K562 (cell line): ENCODE measurements around the gene KLF1. TPM values are rescaled to one million over a fixed set of nuclear protein-coding genes. Genes with fewer than 3 reads are reported as not detected.

ENCODE experiments used
- ATAC-seq: fragments of 200-7000 bp; cut with Tn5 transposase; 3 replicates; pipeline ENCODE4 v1.9.1; 2020; ENCODE audit warnings: moderate library complexity
- BruUV-seq: library from RNA; stranded (reverse); fragments of 400-500 nt; replicated peaks from 2 replicates; lab custom pipeline; 2021; lab: Mats Ljungman, UMichigan
- CTCF ChIA-PET: fragments of 300-600 bp; formaldehyde crosslinking; extraction: SDS; loops from one replicate; lab custom pipeline; 2021; ENCODE audit warnings: low intra/inter-chr PET ratio; lab: Yijun Ruan, JAX
- POLR2A ChIA-PET: fragments of 300-600, 350-650 bp; sonication (Branson Sonifier 250); formaldehyde crosslinking; extraction: SDS; loops from one replicate; lab custom pipeline; 2021; ENCODE audit warnings: antibody characterized with exemption, inconsistent platforms; lab: Yijun Ruan, JAX
- DNase-seq, 4 experiments: peaks; one replicate each; pipeline versions ENCODE4 v3.0.0 to v3.0.0-alpha.2; 2011 to 2018; ENCODE audit warnings: low spot score in 3 of 4, mixed read lengths in 3 of 4; ENCODE audit errors: extremely low read depth in 1 of 4
- FAIRE-seq: peaks from 2 replicates; lab custom pipeline; 2011; peaks lifted over from hg19 to GRCh38; lab: Jason Lieb, UNC
- H2AFZ ChIP-seq: 2 replicates; pipeline ENCODE4 v1.6.0; 2011; ENCODE audit warnings: low read depth, low read length, control low read depth, inconsistent platforms
- H3K27ac ChIP-seq: fragments of 200-600 bp; 3 replicates; pipeline ENCODE4 v1.8.0; 2011; ENCODE audit warnings: low read depth, mild to moderate bottlenecking, control low read depth, inconsistent platforms, low read length, moderate library complexity, mixed read lengths; ENCODE audit errors: extremely low read depth
- H3K27me3 ChIP-seq, 2 experiments: fragments of 300-600 bp in 1 of 2; 2 replicates in 1 of 2; 3 replicates in 1 of 2; pipeline versions ENCODE4 v1.6.0 to v1.8.0; 2011; ENCODE audit warnings: inconsistent platforms in 2 of 2, low read length in 2 of 2, mild to moderate bottlenecking in 1 of 2, mixed read lengths in 1 of 2, moderate library complexity in 1 of 2; ENCODE audit not compliant: control insufficient read depth in 2 of 2, insufficient read depth in 2 of 2
- H3K36me3 ChIP-seq: fragments of 300-600 bp; 3 replicates; pipeline ENCODE4 v1.8.0; 2011; ENCODE audit warnings: mild to moderate bottlenecking, low read length, inconsistent platforms; ENCODE audit not compliant: control insufficient read depth, insufficient read depth
- H3K4me1 ChIP-seq, 2 experiments: fragments of 200-600 bp in 1 of 2; replicated peaks in 1 of 2; 2 replicates in 1 of 2; 3 replicates in 1 of 2; pipeline versions ENCODE4 v1.5.1 to v1.8.0; 2011; ENCODE audit warnings: inconsistent platforms in 2 of 2, low read length in 2 of 2, mild to moderate bottlenecking in 1 of 2, mixed read lengths in 1 of 2, moderate library complexity in 1 of 2; ENCODE audit not compliant: control insufficient read depth in 2 of 2, insufficient read depth in 2 of 2
- H3K4me2 ChIP-seq: 2 replicates; pipeline ENCODE4 v1.6.1; 2011; ENCODE audit warnings: low read length, control low read depth, inconsistent platforms, mixed read lengths; ENCODE audit not compliant: insufficient read depth
- H3K4me3 ChIP-seq: fragments of 200-600 bp; sonication (generic), shearing (Covaris generic); 2 replicates; pipeline ENCODE4 v1.5.1; 2016; ENCODE audit warnings: control low read depth, inconsistent platforms
- H3K79me2 ChIP-seq: fragments of 200-600 bp; 3 replicates; pipeline ENCODE4 v1.8.0; 2011; ENCODE audit warnings: low read length, inconsistent platforms; ENCODE audit not compliant: control insufficient read depth, insufficient read depth
- H3K9ac ChIP-seq, 2 experiments: 2 replicates each; pipeline versions ENCODE4 v1.6.0 to v1.6.1; 2011; ENCODE audit warnings: low read depth in 2 of 2, low read length in 2 of 2, control low read depth in 1 of 2, inconsistent platforms in 1 of 2, mild to moderate bottlenecking in 1 of 2, mixed read lengths in 1 of 2; ENCODE audit not compliant: insufficient read depth in 1 of 2
- H3K9me1 ChIP-seq: one replicate; pipeline ENCODE4 v1.6.0; 2011; ENCODE audit warnings: inconsistent platforms, mild to moderate bottlenecking, low read length, moderate library complexity; ENCODE audit not compliant: control insufficient read depth, insufficient read depth
- H3K9me3 ChIP-seq: replicated peaks from 2 replicates; pipeline ENCODE4 v1.5.1; 2011; ENCODE audit warnings: low read depth, low read length, inconsistent platforms; ENCODE audit not compliant: control insufficient read depth, insufficient read depth
- H4K20me1 ChIP-seq: replicated peaks from 2 replicates; pipeline ENCODE4 v1.6.1; 2011; ENCODE audit warnings: low read length, inconsistent platforms, mixed read lengths; ENCODE audit not compliant: control insufficient read depth, insufficient read depth
- ATF7 ChIP-seq: fragments of 450-650 bp; IDR thresholded peaks from 2 replicates; pipeline ENCODE4 v1.7.1; 2014; ENCODE audit warnings: mild to moderate bottlenecking, moderate library complexity
- CCNT2 ChIP-seq: IDR thresholded peaks from 2 replicates; pipeline ENCODE4 v1.6.1; 2011; ENCODE audit warnings: borderline replicate concordance, low read depth, mild to moderate bottlenecking, moderate library complexity, mixed read lengths, low read length; ENCODE audit not compliant: insufficient read length; ENCODE audit errors: extremely low read depth
- MYNN ChIP-seq, 2 experiments: sonication (generic); formaldehyde crosslinking in 1 of 2; IDR thresholded peaks; 2 replicates each; pipeline versions ENCODE4 v1.5.0 to v1.6.1; 2016 to 2020; ENCODE audit warnings: antibody characterized with exemption in 1 of 2, missing genetic modification reagents in 1 of 2
- NFYB ChIP-seq: IDR thresholded peaks from 2 replicates; pipeline ENCODE4 v1.6.1; 2011; ENCODE audit warnings: mild to moderate bottlenecking, moderate library complexity; ENCODE audit not compliant: insufficient read length; ENCODE audit errors: extremely low read depth
- POLR2G ChIP-seq: fragments of 200-400 bp; formaldehyde crosslinking; IDR thresholded peaks from 2 replicates; pipeline ENCODE4 v1.6.1; 2017; ENCODE audit warnings: low read depth, mild to moderate bottlenecking, antibody characterized with exemption, low read length, moderate library complexity
- RAD21 ChIP-seq, 2 experiments: fragments of 250-450 bp in 1 of 2; fragments of 450-650 bp in 1 of 2; sonication (Bioruptor Pico) in 1 of 2; formaldehyde crosslinking in 1 of 2; IDR thresholded peaks in 1 of 2; conservative IDR thresholded peaks in 1 of 2; 2 replicates each; pipeline versions ENCODE4 v1.4.0 to v1.8.0; 2020 to 2022; ENCODE audit warnings: mild to moderate bottlenecking in 2 of 2, moderate library complexity in 1 of 2
- RBM39 ChIP-seq: fragments of 200-400 bp; formaldehyde crosslinking; optimal IDR thresholded peaks from 2 replicates; pipeline ENCODE3; 2018; ENCODE audit warnings: low read depth, low read length
- TAL1 ChIP-seq: fragments of 450-650 bp; IDR thresholded peaks from 2 replicates; pipeline ENCODE4 v1.6.1; 2016; ENCODE audit warnings: mild to moderate bottlenecking
- TCF7 ChIP-seq: sonication (generic); IDR thresholded peaks from 2 replicates; pipeline ENCODE4 v1.6.1; 2016; ENCODE audit warnings: antibody characterized with exemption, borderline replicate concordance
- TOE1 ChIP-seq, 2 experiments: fragments of 450-650 bp in 1 of 2; sonication (generic) in 1 of 2; formaldehyde crosslinking in 1 of 2; IDR thresholded peaks; 2 replicates each; pipeline versions ENCODE4 v1.7.1 to v1.8.0; 2016 to 2022; ENCODE audit warnings: borderline replicate concordance in 2 of 2, mild to moderate bottlenecking in 2 of 2, antibody characterized with exemption in 1 of 2, inconsistent platforms in 1 of 2, low read depth in 1 of 2, missing genetic modification reagents in 1 of 2, moderate library complexity in 1 of 2
- ZNF444 ChIP-seq: fragments of 250-450 bp; sonication (Bioruptor Pico); IDR thresholded peaks from 2 replicates; pipeline ENCODE4 v1.4.0; 2020; ENCODE audit warnings: mild to moderate bottlenecking, moderate library complexity
- WGBS: fragments of 100-300 bp; shearing (Covaris generic); methylation state at CpG from one replicate; pipeline ENCODE4 v1.1.6; 2016; ENCODE audit warnings: low coverage, mixed read lengths; ENCODE audit not compliant: insufficient coverage; ENCODE audit errors: missing lambda C conversion rate; 5-methylcytosine and 5-hydroxymethylcytosine counted together
- in situ Hi-C: fragments of 300-500 bp; cut with MboI; formaldehyde crosslinking; loops from 4 replicates; pipeline ENCODE4 v1.15.0; 2018; ENCODE audit warnings: inconsistent platforms, mixed read lengths
- intact Hi-C: fragments of 100-400 bp; cut with micrococcal nuclease; formaldehyde crosslinking; loops from 2 replicates; pipeline ENCODE4 v1.14.2; 2022
- polyA plus RNA-seq, 8 experiments: library from polyadenylated mRNA; depleted of rRNA in 4 of 8; stranded (reverse) in 5 of 8; unstranded in 3 of 8; fragments of >200 nt; fragmentation: Nextera tagmentation in 2 of 8; fragmentation: Illumina TruSeq in 1 of 8; extraction: Ambion mirVana in 2 of 8; extraction: Trizol in 1 of 8; gene quantifications; 2 replicates each; pipeline versions ENCODE4 v1.2.1 to v1.2.3, GENCODE V29; 2011 to 2014; ENCODE audit warnings: inconsistent platforms in 1 of 8, missing spikeins in 1 of 8
- total RNA-seq, 7 experiments: library from RNA; depleted of rRNA in 6 of 7; stranded (reverse); fragments of >200 nt in 6 of 7; fragmentation: Illumina TruSeq in 2 of 7; extraction: Trizol in 2 of 7; gene quantifications; 2 replicates each; pipeline versions ENCODE4 v1.2.1 to v1.2.3, GENCODE V29; 2011 to 2021; ENCODE audit warnings: low replicate concordance in 1 of 7
- TF ChIP-seq, protein P1 (sequence below): fragments of 450-650 bp; IDR thresholded peaks from 2 replicates; pipeline ENCODE4 v1.6.1; 2016; ENCODE audit warnings: antibody characterized with exemption
- TF ChIP-seq, protein P2 (sequence below), 2 experiments: fragments of 450-650 bp; IDR thresholded peaks; 2 replicates each; pipeline ENCODE4 v1.6.1; 2016
- TF ChIP-seq, protein P3 (sequence below): sonication (generic); formaldehyde crosslinking; IDR thresholded peaks from 2 replicates; pipeline ENCODE4 v1.9.0; 2022; ENCODE audit warnings: mild to moderate bottlenecking, missing genetic modification reagents
- TF ChIP-seq, protein P4 (sequence below): sonication (generic); formaldehyde crosslinking; IDR thresholded peaks from 2 replicates; pipeline ENCODE4 v1.9.0; 2022; ENCODE audit warnings: mild to moderate bottlenecking, missing genetic modification reagents

The KLF1 gene
- total and polyA plus RNA-seq, 9 of the 15 experiments (the other 6 are each of a cell fraction or from before 2014, with no cell fraction given): 8.4 to 163 (median 47.3) TPM

- Histone ChIP-seq H3K9me1 (no peaks in the 10 kb centered on the region), H3K27me3 (no peaks in the 10 kb centered on the region), H3K27ac (peak within 1 kb of the TSS; percentile 96), H4K20me1 (peaks cover 5% of the 10 kb centered on the region; the same call in 1 of the 2 replicates), H3K36me3 (peaks cover 41% of the 10 kb centered on the region), H3K9ac (peak within 1 kb of the TSS; percentile 94 to 96), H3K4me2 (peak within 1 kb of the TSS; percentile 93), H3K4me3 (peak within 1 kb of the TSS; percentile 67), H2AFZ (peak within 1 kb of the TSS; percentile 88), H3K4me1 (peaks cover 31 to 65% of the 10 kb centered on the region in 2 experiments; a peak in 4 of 5 replicates), H3K9me3 (no peaks in the 10 kb centered on the region), H3K79me2 (peaks cover 56% of the 10 kb centered on the region)
- no TSS peak for BruUV-seq
- FAIRE-seq (peak; percentile 96), DNase-seq (peak; percentile 88 to 97 (median 92)), ATAC-seq (peak; percentile 71)
- intact Hi-C loops (no loop called here), in situ Hi-C loops (no loop called here)
- ChIA-PET CTCF (no interaction called here), POLR2A (interaction anchor here (0.6 to 2.9 kb wide), 11 partner anchors 8 to 274 kb away, joined by 3 to 23 read pairs (median 3); partner anchors contain the start of genes CALR, FARSA, GCDH and JUNB)
- WGBS: 2% methylated on average over 37 of the region's 38 CpGs
- TF ChIP-seq CCNT2: peak; percentile 57
- 0 out of 2 replicates have a peak, but pooled peaks have one; percentile 40 for TF ChIP-seq TCF7
- TF ChIP-seq POLR2G: peak; percentile 93
- TF ChIP-seq MYNN (IDR thresholded peaks at IDR 0.05): peak; percentile 85
- no peak for TF ChIP-seq MYNN (CRISPR knock-in tag; IDR thresholded peaks at IDR 0.05)
- TF ChIP-seq, protein P1, sequence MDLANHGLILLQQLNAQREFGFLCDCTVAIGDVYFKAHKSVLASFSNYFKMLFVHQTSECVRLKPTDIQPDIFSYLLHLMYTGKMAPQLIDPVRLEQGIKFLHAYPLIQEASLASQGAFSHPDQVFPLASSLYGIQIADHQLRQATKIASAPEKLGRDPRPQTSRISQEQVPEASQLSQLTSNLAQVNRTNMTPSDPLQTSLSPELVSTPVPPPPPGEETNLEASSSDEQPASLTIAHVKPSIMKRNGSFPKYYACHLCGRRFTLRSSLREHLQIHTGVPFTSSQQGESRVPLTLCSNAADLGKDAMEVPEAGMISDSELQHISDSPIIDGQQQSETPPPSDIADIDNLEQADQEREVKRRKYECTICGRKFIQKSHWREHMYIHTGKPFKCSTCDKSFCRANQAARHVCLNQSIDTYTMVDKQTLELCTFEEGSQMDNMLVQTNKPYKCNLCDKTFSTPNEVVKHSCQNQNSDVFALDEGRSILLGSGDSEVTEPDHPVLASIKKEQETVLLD: peak; percentile 51; the same call in 1 of the 2 replicates
- TF ChIP-seq ATF7: peak; percentile 69
- no peak for TF ChIP-seq NFYB
- TF ChIP-seq TOE1 (IDR thresholded peaks at IDR 0.05; ENCODE audit: borderline replicate concordance): peak; percentile 73
- TF ChIP-seq TOE1 (CRISPR knock-in tag; IDR thresholded peaks at IDR 0.05; ENCODE audit: borderline replicate concordance, low read depth): no peak
- TF ChIP-seq, protein P2, sequence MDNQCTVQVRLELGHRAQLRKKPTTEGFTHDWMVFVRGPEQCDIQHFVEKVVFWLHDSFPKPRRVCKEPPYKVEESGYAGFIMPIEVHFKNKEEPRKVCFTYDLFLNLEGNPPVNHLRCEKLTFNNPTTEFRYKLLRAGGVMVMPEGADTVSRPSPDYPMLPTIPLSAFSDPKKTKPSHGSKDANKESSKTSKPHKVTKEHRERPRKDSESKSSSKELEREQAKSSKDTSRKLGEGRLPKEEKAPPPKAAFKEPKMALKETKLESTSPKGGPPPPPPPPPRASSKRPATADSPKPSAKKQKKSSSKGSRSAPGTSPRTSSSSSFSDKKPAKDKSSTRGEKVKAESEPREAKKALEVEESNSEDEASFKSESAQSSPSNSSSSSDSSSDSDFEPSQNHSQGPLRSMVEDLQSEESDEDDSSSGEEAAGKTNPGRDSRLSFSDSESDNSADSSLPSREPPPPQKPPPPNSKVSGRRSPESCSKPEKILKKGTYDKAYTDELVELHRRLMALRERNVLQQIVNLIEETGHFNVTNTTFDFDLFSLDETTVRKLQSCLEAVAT (IDR thresholded peaks at IDR 0.05): no peak
- no peak for TF ChIP-seq ZNF444 (CRISPR knock-in tag)
- peak in 1 of 2 experiments; percentile 7; a peak in 1 of 4 replicates for TF ChIP-seq RAD21 (CRISPR knock-in tag; conservative IDR thresholded peaks at IDR 0.05 in 1 of 2, IDR thresholded peaks at IDR 0.05 in 1 of 2)
- TF ChIP-seq, protein P3, sequence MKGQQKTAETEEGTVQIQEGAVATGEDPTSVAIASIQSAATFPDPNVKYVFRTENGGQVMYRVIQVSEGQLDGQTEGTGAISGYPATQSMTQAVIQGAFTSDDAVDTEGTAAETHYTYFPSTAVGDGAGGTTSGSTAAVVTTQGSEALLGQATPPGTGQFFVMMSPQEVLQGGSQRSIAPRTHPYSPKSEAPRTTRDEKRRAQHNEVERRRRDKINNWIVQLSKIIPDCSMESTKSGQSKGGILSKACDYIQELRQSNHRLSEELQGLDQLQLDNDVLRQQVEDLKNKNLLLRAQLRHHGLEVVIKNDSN (CRISPR knock-in tag): peak; percentile 76
- no peak for TF ChIP-seq TAL1
- TF ChIP-seq RBM39: no peak
- TF ChIP-seq, protein P4, sequence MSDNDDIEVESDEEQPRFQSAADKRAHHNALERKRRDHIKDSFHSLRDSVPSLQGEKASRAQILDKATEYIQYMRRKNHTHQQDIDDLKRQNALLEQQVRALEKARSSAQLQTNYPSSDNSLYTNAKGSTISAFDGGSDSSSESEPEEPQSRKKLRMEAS (CRISPR knock-in tag): 0 out of 2 replicates have a peak, but pooled peaks have one; percentile 48
Measured at GRCh38 chr19:12881172-12881808, 5.7 kb downstream of the KLF1 start, which contains the start of gene DNASE2. Gene DNASE2 (minus strand): TSS chr19:12881449. CDS start chr19:12881375, 74 bp downstream.
